HepG2 (cell line): ENCODE data around the gene PRKD2. TPM values are rescaled to one million over a fixed set of nuclear protein-coding genes. Genes with fewer than 3 reads are reported as not detected.
"Not testable (repeated sequence)": the region's sequence is repeated elsewhere in the genome, so short reads cannot be mapped to it uniquely, and the experiment has no call there.

Source experiments
- ATAC-seq: fragments of 200-7000 bp; cut with Tn5 transposase; 3 replicates; pipeline ENCODE4 v1.9.1; 2020; ENCODE audit warnings: mild to moderate bottlenecking, moderate library complexity
- BruUV-seq: library from RNA; stranded (reverse); fragments of 400-500 nt; replicated peaks from 2 replicates; lab custom pipeline; 2021; lab: Mats Ljungman, UMichigan
- CTCF ChIA-PET: fragments of 300-600 bp; formaldehyde crosslinking; extraction: SDS; loops from one replicate; lab custom pipeline; 2021; ENCODE audit warnings: low total read pairs, inconsistent platforms, low intra/inter-chr PET ratio; lab: Yijun Ruan, JAX
- POLR2A ChIA-PET: fragments of 350-600 bp; sonication (Branson Sonifier 250); formaldehyde crosslinking; loops from one replicate; lab custom pipeline; 2020; ENCODE audit warnings: antibody characterized with exemption, inconsistent platforms; lab: Yijun Ruan, JAX
- DNase-seq: peaks from one replicate; pipeline ENCODE4 v3.0.0-alpha.2; 2015; ENCODE audit warnings: low spot score
- FAIRE-seq: peaks from 3 replicates; lab custom pipeline; 2011; peaks lifted over from hg19 to GRCh38; lab: Jason Lieb, UNC
- H2AFZ ChIP-seq: one replicate; pipeline ENCODE4 v1.6.1; 2011; ENCODE audit warnings: low read length, inconsistent platforms
- H3K27ac ChIP-seq: fragments of 300-600 bp; 3 replicates; pipeline ENCODE4 v1.8.0; 2011; ENCODE audit warnings: mixed run types, mild to moderate bottlenecking, mixed read lengths, low read length, inconsistent platforms; ENCODE audit not compliant: insufficient read depth; ENCODE audit errors: extremely low read length
- H3K27me3 ChIP-seq, 2 experiments: fragments of 200-600 bp in 1 of 2; 2 replicates in 1 of 2; 3 replicates in 1 of 2; pipeline versions ENCODE4 v1.6.0 to v1.8.0; 2011; ENCODE audit warnings: low read length in 2 of 2, mild to moderate bottlenecking in 2 of 2, moderate library complexity in 2 of 2, inconsistent platforms in 1 of 2; ENCODE audit not compliant: insufficient read depth in 2 of 2, control insufficient read depth in 1 of 2
- H3K36me3 ChIP-seq, 2 experiments: fragments of 200-600 bp in 1 of 2; replicated peaks in 1 of 2; 2 replicates in 1 of 2; 3 replicates in 1 of 2; pipeline versions ENCODE4 v1.5.1 to v1.8.0; 2011; ENCODE audit warnings: low read length in 2 of 2, inconsistent platforms in 1 of 2; ENCODE audit not compliant: insufficient read depth in 2 of 2, control insufficient read depth in 1 of 2
- H3K4me1 ChIP-seq: 2 replicates; pipeline ENCODE4 v1.5.1; 2012; ENCODE audit warnings: low read length, inconsistent platforms; ENCODE audit not compliant: insufficient read depth
- H3K4me2 ChIP-seq: 2 replicates; pipeline ENCODE4 v1.6.0; 2011; ENCODE audit warnings: low read depth, low read length, inconsistent platforms
- H3K4me3 ChIP-seq, 3 experiments: fragments of 200-600 bp in 1 of 3; sonication (generic), shearing (Covaris generic) in 1 of 3; replicated peaks in 1 of 3; 2 replicates each; pipeline ENCODE4 v1.5.1; 2011 to 2016; ENCODE audit warnings: low read length in 3 of 3, inconsistent platforms in 2 of 3, low read depth in 2 of 3, mild to moderate bottlenecking in 2 of 3, control low read depth in 1 of 3, mixed read lengths in 1 of 3; ENCODE audit not compliant: insufficient read depth in 1 of 3
- H3K79me2 ChIP-seq: one replicate; pipeline ENCODE4 v1.6.1; 2011; ENCODE audit warnings: low read length, inconsistent platforms; ENCODE audit not compliant: insufficient read depth
- H3K9ac ChIP-seq: 2 replicates; pipeline ENCODE4 v1.6.0; 2011; ENCODE audit warnings: mild to moderate bottlenecking, low read depth, low read length, inconsistent platforms; ENCODE audit not compliant: insufficient read depth
- H3K9me3 ChIP-seq: 2 replicates; pipeline ENCODE4 v1.5.1; 2012; ENCODE audit warnings: mild to moderate bottlenecking, low read length
- H4K20me1 ChIP-seq: 2 replicates; pipeline ENCODE4 v1.6.0; 2011; ENCODE audit warnings: inconsistent platforms, mild to moderate bottlenecking, low read length, moderate library complexity; ENCODE audit not compliant: insufficient read depth
- CBX5 ChIP-seq: sonication (generic); formaldehyde crosslinking; IDR thresholded peaks from 2 replicates; pipeline ENCODE4 v1.4.0; 2020; ENCODE audit warnings: missing genetic modification reagents, borderline replicate concordance
- GABPB1 ChIP-seq: IDR thresholded peaks from 2 replicates; pipeline ENCODE4 v1.6.1; 2016; ENCODE audit warnings: mild to moderate bottlenecking, missing genetic modification reagents, moderate library complexity, missing compliant biosample characterization
- GRHL1 ChIP-seq: sonication (generic); formaldehyde crosslinking; conservative IDR thresholded peaks from 2 replicates; pipeline ENCODE4 v1.8.0; 2022; ENCODE audit warnings: missing genetic modification reagents
- HNRNPL ChIP-seq: fragments of 200-400 bp; formaldehyde crosslinking; IDR thresholded peaks from 2 replicates; pipeline ENCODE4 v1.6.1; 2017; ENCODE audit warnings: mild to moderate bottlenecking, low read depth, low read length
- RCOR2 ChIP-seq: IDR thresholded peaks from 2 replicates; pipeline ENCODE4 v1.6.1; 2016; ENCODE audit warnings: missing biosample characterization, missing genetic modification reagents
- ZNF121 ChIP-seq: sonication (generic); formaldehyde crosslinking; IDR thresholded peaks from 2 replicates; pipeline ENCODE4 v1.5.0; 2020; ENCODE audit warnings: mild to moderate bottlenecking, missing genetic modification reagents
- ZNF33B ChIP-seq: sonication (generic); formaldehyde crosslinking; IDR thresholded peaks from 2 replicates; pipeline ENCODE4 v1.5.1; 2020; ENCODE audit warnings: mild to moderate bottlenecking, missing genetic modification reagents
- ZNF790 ChIP-seq: sonication (generic); formaldehyde crosslinking; IDR thresholded peaks from 2 replicates; pipeline ENCODE4 v1.8.0; 2022; ENCODE audit warnings: missing genetic modification reagents, mild to moderate bottlenecking, borderline replicate concordance
- WGBS: methylation state at CpG from one replicate; pipeline ENCODE4 v1.1.6; 2017; ENCODE audit warnings: low lambda C conversion rate; 5-methylcytosine and 5-hydroxymethylcytosine counted together
- in situ Hi-C: cut with HindIII; loops from 2 replicates; pipeline ENCODE4 v1.10.0; 2017; ENCODE audit warnings: low pct_unique_long_range_greater_than_20kb; ENCODE audit not compliant: extremely low pct_ligation_motif_present
- intact Hi-C: fragments of 100-400 bp; cut with micrococcal nuclease; formaldehyde crosslinking; loops from one replicate; pipeline ENCODE4 v1.10.0; 2022; ENCODE audit not compliant: unreplicated experiment
- polyA plus RNA-seq, 8 experiments: library from polyadenylated mRNA; depleted of rRNA in 3 of 8; stranded (reverse) in 7 of 8; unstranded in 1 of 8; fragments of >200 nt; fragmentation: Illumina TruSeq in 4 of 8; extraction: Trizol in 4 of 8; gene quantifications; 2 replicates each; pipeline versions ENCODE4 v1.2.1 to v1.2.3, GENCODE V29; 2011 to 2016; ENCODE audit warnings: low read depth in 4 of 8, missing spikeins in 1 of 8, mixed read lengths in 1 of 8; ENCODE audit not compliant: insufficient read depth in 1 of 8
- total RNA-seq, 5 experiments: library from RNA; depleted of rRNA; stranded (reverse); fragments of >200 nt; fragmentation: Illumina TruSeq; extraction: Trizol; gene quantifications; 2 replicates each; pipeline ENCODE4 v1.2.3, GENCODE V29; 2016; ENCODE audit warnings: low read depth in 1 of 5

The PRKD2 gene
- total and polyA plus RNA-seq, 2 of the 13 experiments (the other 11 are each of a cell fraction or from before 2014, with no cell fraction given) = 6.7 to 7.3 TPM

GRCh38 chr19:46713781-46714443 lies 3.0 kb downstream of the PRKD2 start (continued):
- TF ChIP-seq CBX5 (no peak; the same call in 1 of the 2 replicates), ZNF790 (no peak), HNRNPL (0 out of 2 replicates have a peak, but pooled peaks have one; percentile 55), GRHL1 (CRISPR knock-in tag) (no peak), GABPB1 (CRISPR knock-in tag) (peak; percentile 91), ZNF121 (peak; percentile 46; the same call in 1 of the 2 replicates), RCOR2 (no peak), ZNF33B (CRISPR knock-in tag) (no peak)

- H3K4me2 ChIP-seq, H3K36me3 ChIP-seq, DNase-seq, H2AFZ ChIP-seq, BruUV-seq, H3K9me3 ChIP-seq, in situ Hi-C loops, H3K9ac ChIP-seq, H4K20me1 ChIP-seq, intact Hi-C loops, H3K4me3 ChIP-seq, ATAC-seq, FAIRE-seq, CTCF ChIA-PET, H3K27me3 ChIP-seq: not testable (repeated sequence)
- POLR2A ChIA-PET = interaction anchor here (2.1 kb wide), 1 partner anchor 110 kb away, joined by 5 read pairs; no protein-coding TSS in a partner anchor
- Histone ChIP-seq H3K27ac (peak overlapping the region; percentile 35), H3K4me1 (peaks cover 12% of the 10 kb centered on the region), H3K79me2 (peaks cover 20% of the 10 kb centered on the region)
- WGBS = 91% methylated on average over 6 of the region's 6 CpGs
These were observed 4.1 kb downstream of the PRKD2 start for GRCh38 chr19:46712768-46713338.
